HepG2 (cell line): ENCODE measurements around the gene SIRPA. TPM values are rescaled to one million over a fixed set of nuclear protein-coding genes. Genes with fewer than 3 reads are reported as not detected.

Source experiments
- ATF7-NPFF ChIP-seq: sonication (generic); formaldehyde crosslinking; IDR thresholded peaks from 2 replicates; pipeline ENCODE4 v1.8.1; 2023; ENCODE audit warnings: mild to moderate bottlenecking, low read depth, missing genetic modification reagents, moderate library complexity
- ETS1 ChIP-seq: sonication (generic); formaldehyde crosslinking; IDR thresholded peaks from 2 replicates; pipeline ENCODE4 v1.4.0; 2020; ENCODE audit warnings: missing genetic modification reagents
- HIVEP1 ChIP-seq: sonication (generic); formaldehyde crosslinking; IDR thresholded peaks from 2 replicates; pipeline ENCODE4 v1.4.0; 2020; ENCODE audit warnings: mild to moderate bottlenecking, missing genetic modification reagents
- HOXA9 ChIP-seq: sonication (generic); formaldehyde crosslinking; IDR thresholded peaks from 2 replicates; pipeline ENCODE4 v1.8.1; 2022; ENCODE audit warnings: missing genetic modification reagents, mild to moderate bottlenecking, moderate library complexity, borderline replicate concordance
- MEIS2 ChIP-seq: sonication (generic); formaldehyde crosslinking; IDR thresholded peaks from 2 replicates; pipeline ENCODE4 v1.9.0; 2021; ENCODE audit warnings: mild to moderate bottlenecking, missing genetic modification reagents
- MXD3 ChIP-seq: IDR thresholded peaks from 2 replicates; pipeline ENCODE4 v1.6.1; 2016; ENCODE audit warnings: mild to moderate bottlenecking, missing biosample characterization, missing genetic modification reagents
- NCOR1 ChIP-seq: fragments of 200-600 bp; sonication (generic); IDR thresholded peaks from 2 replicates; pipeline ENCODE4 v1.7.0; 2017; ENCODE audit warnings: antibody characterized with exemption, low read length, borderline replicate concordance
- PRDM10 ChIP-seq: sonication (generic); formaldehyde crosslinking; IDR thresholded peaks from 2 replicates; pipeline ENCODE4 v1.4.0; 2020; ENCODE audit warnings: low read depth, missing genetic modification reagents
- TARDBP ChIP-seq: sonication (generic); formaldehyde crosslinking; IDR thresholded peaks from 2 replicates; pipeline ENCODE4 v1.8.0; 2022; ENCODE audit warnings: mild to moderate bottlenecking, missing genetic modification reagents
- THRA ChIP-seq: sonication (generic); formaldehyde crosslinking; IDR thresholded peaks from 2 replicates; pipeline ENCODE4 v1.4.0; 2020; ENCODE audit warnings: missing genetic modification reagents, borderline replicate concordance
- U2AF2 ChIP-seq: fragments of 200-400 bp; formaldehyde crosslinking; IDR thresholded peaks from 2 replicates; pipeline ENCODE4 v1.6.1; 2017; ENCODE audit warnings: low read depth, mild to moderate bottlenecking, low read length
- UBTF ChIP-seq: sonication (generic); formaldehyde crosslinking; IDR thresholded peaks from 2 replicates; pipeline ENCODE4 v1.4.0; 2020; ENCODE audit warnings: mild to moderate bottlenecking, missing genetic modification reagents
- ZFX ChIP-seq: sonication (generic); formaldehyde crosslinking; IDR thresholded peaks from 2 replicates; pipeline ENCODE4 v1.4.0; 2020; ENCODE audit warnings: mild to moderate bottlenecking, low read depth, missing genetic modification reagents, moderate library complexity
- ZNF260 ChIP-seq: sonication (generic); formaldehyde crosslinking; IDR thresholded peaks from 2 replicates; pipeline ENCODE4 v1.4.0; 2020; ENCODE audit warnings: missing genetic modification reagents, low read depth, mild to moderate bottlenecking, borderline replicate concordance
- ZNF501 ChIP-seq: sonication (generic); formaldehyde crosslinking; IDR thresholded peaks from 2 replicates; pipeline ENCODE4 v1.5.1; 2020; ENCODE audit warnings: mild to moderate bottlenecking, moderate library complexity, missing genetic modification reagents
- ZNF562 ChIP-seq: sonication (generic); formaldehyde crosslinking; IDR thresholded peaks from 2 replicates; pipeline ENCODE4 v1.8.0; 2022; ENCODE audit warnings: missing genetic modification reagents, borderline replicate concordance
- ZNF572 ChIP-seq: sonication (generic); formaldehyde crosslinking; IDR thresholded peaks from 2 replicates; pipeline ENCODE4 v1.5.1; 2020; ENCODE audit warnings: mild to moderate bottlenecking, missing genetic modification reagents
- ZNF766 ChIP-seq: sonication (generic); formaldehyde crosslinking; IDR thresholded peaks from 2 replicates; pipeline ENCODE4 v1.5.0; 2020; ENCODE audit warnings: missing genetic modification reagents, borderline replicate concordance
- ZNF883 ChIP-seq: sonication (generic); formaldehyde crosslinking; IDR thresholded peaks from 2 replicates; pipeline ENCODE4 v1.5.1; 2020; ENCODE audit warnings: mild to moderate bottlenecking, missing genetic modification reagents; ENCODE audit errors: not compliant biosample characterization
- polyA plus RNA-seq, 8 experiments: library from polyadenylated mRNA; depleted of rRNA in 3 of 8; stranded (reverse) in 7 of 8; unstranded in 1 of 8; fragments of >200 nt; fragmentation: Illumina TruSeq in 4 of 8; extraction: Trizol in 4 of 8; gene quantifications; 2 replicates each; pipeline versions ENCODE4 v1.2.1 to v1.2.3, GENCODE V29; 2011 to 2016; ENCODE audit warnings: low read depth in 4 of 8, missing spikeins in 1 of 8, mixed read lengths in 1 of 8; ENCODE audit not compliant: insufficient read depth in 1 of 8
- total RNA-seq, 5 experiments: library from RNA; depleted of rRNA; stranded (reverse); fragments of >200 nt; fragmentation: Illumina TruSeq; extraction: Trizol; gene quantifications; 2 replicates each; pipeline ENCODE4 v1.2.3, GENCODE V29; 2016; ENCODE audit warnings: low read depth in 1 of 5

Gene SIRPA
- total and polyA plus RNA-seq, 2 of the 13 experiments (the other 11 are each of a cell fraction or from before 2014, with no cell fraction given): 7.2 to 17.6 TPM

- no peak for TF ChIP-seq PRDM10 (CRISPR knock-in tag)
- no peak for TF ChIP-seq ZNF260
- peak; percentile 78; the same call in 1 of the 2 replicates for TF ChIP-seq MXD3
- no peak for TF ChIP-seq ATF7-NPFF (CRISPR knock-in tag)
- TF ChIP-seq U2AF2: no peak
- no peak for TF ChIP-seq NCOR1
- 0 out of 2 replicates have a peak, but pooled peaks have one; percentile 49 for TF ChIP-seq MEIS2 (CRISPR knock-in tag)
- TF ChIP-seq ETS1 (CRISPR knock-in tag): no peak
- peak; percentile 65 for TF ChIP-seq ZNF501
- TF ChIP-seq TARDBP: no peak
- no peak for TF ChIP-seq HIVEP1 (CRISPR knock-in tag)
- TF ChIP-seq ZNF572: peak; percentile 52; the same call in 1 of the 2 replicates
- no peak for TF ChIP-seq HOXA9 (CRISPR knock-in tag)
- TF ChIP-seq THRA (CRISPR knock-in tag): 0 out of 2 replicates have a peak, but pooled peaks have one; percentile 45
- TF ChIP-seq ZNF766 (CRISPR knock-in tag): no peak
- no peak for TF ChIP-seq ZFX (CRISPR knock-in tag)
- TF ChIP-seq ZNF562: no peak
- no peak for TF ChIP-seq UBTF (CRISPR knock-in tag)
- no peak for TF ChIP-seq ZNF883 (CRISPR knock-in tag)
Observed at GRCh38 chr20:1965520-1966351, 70.5 kb downstream of the SIRPA start (continued).
